GM18508 (cell line): ENCODE data around the gene SLCO4A1.

ENCODE experiments used
- ATAC-seq: cut with Tn5 transposase; IDR thresholded peaks from one replicate; pipeline ENCODE4 v1.9.1; 2021; ENCODE audit warnings: moderate number of reproducible peaks; ENCODE audit not compliant: insufficient read depth, unreplicated experiment

SLCO4A1 gene

DNA sequence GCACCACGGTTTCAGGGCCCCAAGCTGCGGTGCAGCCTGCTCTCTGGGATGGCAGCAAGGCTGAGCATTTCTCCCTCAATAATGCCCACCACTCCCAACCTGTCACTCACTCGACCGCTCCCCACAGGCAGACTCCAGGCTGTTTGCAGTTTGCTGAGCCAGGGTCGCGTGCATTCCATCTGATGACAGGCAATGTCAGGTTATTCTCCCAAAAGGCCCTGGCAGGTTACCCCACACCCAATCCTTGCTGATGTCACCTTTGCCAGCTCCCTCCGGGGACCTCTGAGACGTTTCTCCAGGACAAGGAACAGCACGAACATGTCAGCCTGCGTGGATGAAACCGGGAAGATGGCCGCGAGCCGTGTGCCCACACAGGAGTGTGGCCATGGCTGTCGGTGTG, 7.1 kb upstream of the SLCO4A1 start:
- ATAC-seq = no peak

GRCh38 chr20:62635852-62636251, 6.5 kb upstream of the SLCO4A1 start:
- ATAC-seq = no peak

DNA sequence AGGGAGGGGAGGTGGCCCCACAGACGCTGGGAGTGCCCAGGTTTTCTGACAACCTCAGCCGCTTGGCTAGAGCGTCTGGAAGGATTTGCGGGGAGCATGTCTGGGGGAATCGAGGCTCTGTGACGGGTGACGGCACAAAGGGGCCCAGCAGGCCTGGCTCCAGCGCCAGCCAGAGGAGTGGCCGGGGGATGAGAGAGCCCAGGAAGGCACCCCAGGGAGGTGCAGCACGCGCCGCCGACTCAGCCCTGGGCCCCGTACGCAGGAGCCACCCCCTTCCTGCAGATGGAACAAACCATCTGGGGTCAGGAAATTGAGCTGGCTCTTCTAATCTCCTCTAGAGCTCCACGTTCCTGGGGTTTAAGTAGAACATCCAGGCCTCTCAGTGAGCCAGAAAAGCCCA, 5.9 kb upstream of the SLCO4A1 start:
- no peak for ATAC-seq

- ATAC-seq = no peak
Measured at GRCh38 chr20:62637110-62637509, 5.2 kb upstream of the SLCO4A1 start.

DNA sequence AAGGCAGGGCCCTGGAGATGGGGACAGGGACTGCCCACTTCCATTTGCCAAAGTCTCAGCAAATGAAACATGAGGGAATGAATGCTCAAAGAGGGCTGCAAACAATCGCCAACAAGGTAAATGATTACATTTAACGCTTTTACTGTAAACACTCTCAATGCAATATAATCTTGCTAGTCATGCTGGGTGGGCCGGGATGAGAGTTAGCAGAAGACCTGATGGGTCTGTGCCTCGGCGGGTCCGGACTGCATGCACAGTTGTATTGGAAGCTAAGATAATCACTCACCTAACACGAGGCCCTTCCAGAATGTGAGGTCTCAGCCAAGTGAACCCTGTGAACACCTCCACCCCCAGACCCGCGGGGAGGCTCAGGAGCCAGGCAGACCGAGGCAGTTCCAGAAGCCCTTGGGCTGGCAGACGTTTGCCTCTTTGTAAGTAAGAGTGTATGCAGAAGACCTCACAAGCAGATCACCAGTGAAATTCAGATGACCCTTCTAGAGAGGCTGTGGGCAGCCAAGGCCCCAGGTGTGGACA, 4.7 kb upstream of the SLCO4A1 start:
- no peak for ATAC-seq

- ATAC-seq = no peak
Measured at GRCh38 chr20:62638055-62638570, 4.2 kb upstream of the SLCO4A1 start.

DNA sequence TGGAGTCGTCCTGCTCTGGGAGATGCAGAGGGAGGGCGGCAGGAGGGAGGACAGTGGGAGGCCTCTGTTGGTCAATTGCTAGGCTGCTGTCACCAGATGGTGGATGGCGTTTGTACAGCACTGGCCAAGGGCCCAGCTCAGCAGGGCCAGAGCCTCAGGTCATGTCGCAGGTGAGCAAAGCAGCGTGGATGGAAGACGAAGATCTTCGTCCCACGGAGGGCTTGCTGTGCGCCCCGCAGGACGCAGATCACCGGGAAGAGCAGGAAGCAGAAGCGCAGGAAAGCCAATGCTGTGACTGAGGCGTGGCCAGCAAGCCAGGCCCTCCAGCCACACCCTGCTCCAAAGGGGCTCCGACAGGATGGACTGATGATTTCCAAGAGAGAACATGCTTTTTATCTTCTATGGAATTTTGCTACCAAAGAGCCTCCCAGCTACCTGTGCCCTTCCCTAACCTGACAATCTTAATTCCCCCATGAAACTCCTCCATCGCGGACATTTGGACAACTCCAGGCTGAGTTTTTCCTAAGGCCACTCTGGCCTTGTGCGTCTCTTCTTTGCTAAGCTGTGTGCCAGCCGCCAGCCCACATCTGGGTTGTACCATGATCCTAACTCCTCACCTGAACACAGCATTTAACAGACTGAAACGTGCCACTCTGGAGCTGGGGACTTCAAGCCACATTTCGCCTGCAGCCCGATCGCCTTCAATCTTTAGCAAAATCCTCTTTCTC, 3.5 kb upstream of the SLCO4A1 start:
- no peak for ATAC-seq

DNA sequence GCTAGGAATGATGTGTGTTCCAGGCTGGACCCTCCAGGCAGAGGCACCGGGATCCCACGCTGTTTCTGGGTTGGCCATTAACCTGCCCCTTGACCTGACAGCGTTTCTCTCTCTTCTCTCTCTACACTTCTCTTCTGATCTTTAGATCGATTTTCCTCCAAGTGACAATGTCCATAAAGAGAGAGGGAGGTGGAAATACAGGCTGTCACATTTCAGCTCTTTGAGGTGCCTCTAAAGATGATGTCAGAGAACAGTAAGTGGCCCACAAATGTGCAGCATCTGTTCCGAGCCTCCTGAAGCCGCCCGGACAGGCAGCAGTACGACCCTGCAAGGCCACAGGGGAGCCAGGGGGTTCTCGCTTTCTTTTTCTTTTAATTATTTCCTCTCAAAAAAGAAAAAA, 2.5 kb upstream of the SLCO4A1 start:
- no peak for ATAC-seq

DNA sequence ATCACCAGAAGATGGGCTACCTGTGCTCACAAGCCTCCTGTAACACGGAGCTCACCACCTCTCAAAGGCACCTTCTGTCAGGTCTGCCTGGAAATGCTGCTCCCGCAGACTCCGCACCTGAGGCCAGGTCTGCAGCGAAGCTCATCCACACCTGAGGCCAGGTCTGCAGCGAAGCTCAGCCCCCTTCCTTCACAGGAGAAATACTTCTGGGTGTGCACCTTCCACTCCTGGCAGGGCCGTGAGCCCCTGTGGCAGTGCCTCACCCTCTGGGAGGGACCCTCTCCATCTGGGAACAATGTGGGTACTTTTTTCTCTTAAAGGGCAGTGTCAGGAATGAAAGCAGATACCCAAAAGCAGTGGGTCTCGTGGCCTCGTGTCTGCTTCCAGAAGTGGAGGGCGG, 1.4 kb upstream of the SLCO4A1 start:
- ATAC-seq = no peak

- ATAC-seq = no peak
Measured at GRCh38 chr20:62641321-62642050, 817 bp upstream of the SLCO4A1 start.

DNA sequence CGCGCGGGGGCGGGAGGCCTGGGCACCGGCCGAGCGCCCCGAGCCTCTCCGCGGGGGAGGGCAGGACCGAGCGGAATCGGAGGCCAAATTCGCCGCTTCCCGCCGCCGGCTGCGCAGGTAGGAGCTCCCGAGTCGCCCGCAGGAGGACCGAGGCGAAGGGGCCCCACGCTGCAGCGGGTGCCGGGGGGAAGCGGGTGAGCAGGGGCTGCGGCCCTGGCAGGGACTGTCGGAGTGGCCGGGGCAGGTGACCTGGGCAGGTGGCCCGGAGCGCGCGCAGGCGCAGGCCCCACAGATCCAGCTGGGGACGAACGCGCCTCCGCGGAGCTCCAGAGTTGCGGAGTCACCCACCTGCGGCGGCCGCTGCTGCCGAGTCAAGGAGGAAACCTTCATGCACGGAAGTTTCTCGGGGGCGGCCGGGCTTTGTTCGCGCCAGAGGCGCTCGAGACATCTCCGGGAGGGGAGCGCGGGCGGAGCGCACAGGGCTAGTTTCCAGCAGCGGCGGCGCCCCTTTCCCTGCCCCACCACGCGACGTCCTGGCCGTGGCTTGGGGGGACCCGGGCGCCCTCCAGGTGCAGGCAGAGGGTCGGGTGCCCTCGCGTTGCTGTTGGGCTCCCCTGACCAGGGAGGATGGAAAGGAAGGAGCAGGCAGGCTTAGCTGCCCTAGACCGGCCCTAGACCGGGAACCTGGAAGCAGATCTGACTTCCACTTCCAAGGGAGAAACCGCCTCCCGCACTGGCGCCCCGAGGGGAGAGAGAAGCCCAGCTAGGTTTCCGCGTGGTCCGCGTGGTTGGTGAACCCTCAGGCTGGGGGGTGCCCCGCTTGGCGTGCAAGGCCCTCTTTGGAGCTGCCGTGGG, 590 bp downstream of the SLCO4A1 start:
- ATAC-seq = no peak

GRCh38 chr20:62643521-62644043, 1.3 kb downstream of the SLCO4A1 start:
- ATAC-seq = no peak

GRCh38 chr20:62644044-62644795, 1.9 kb downstream of the SLCO4A1 start:
- no peak for ATAC-seq

DNA sequence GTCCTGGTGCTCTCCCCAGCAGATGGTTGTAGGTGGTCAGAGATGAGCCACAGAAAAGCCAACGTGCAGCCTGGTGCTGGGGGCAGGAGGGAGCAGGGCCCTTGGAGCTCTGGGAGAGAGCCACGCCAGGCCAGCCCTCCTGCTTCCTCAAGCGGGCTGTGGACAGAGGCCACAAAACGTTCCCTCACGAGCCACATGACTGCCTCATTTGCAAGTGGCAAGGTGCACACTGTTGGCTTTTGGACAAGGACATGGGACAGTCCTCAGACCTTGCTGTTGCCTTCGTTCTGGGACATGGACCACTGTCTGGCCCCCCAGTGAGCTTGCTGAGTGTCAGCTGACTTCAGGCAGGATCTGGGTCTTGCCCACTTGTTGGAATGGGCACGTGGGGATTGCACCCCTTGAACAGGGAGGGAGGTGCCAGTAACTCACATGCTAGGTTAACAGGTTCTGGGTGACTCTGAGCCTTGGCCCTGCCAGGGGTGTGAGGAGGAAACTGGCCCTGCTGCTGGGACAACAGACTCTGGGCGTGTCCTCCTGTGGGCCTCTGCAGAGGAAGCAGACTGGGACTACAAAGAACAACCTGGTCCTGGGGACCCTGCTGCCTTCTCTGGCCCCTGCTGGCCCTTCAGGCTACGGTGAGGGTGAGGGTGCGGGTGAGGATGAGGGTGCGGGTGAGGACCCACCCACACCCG, 2.6 kb downstream of the SLCO4A1 start:
- no peak for ATAC-seq

GRCh38 chr20:62645613-62646012, 3.3 kb downstream of the SLCO4A1 start:
- ATAC-seq = no peak

- ATAC-seq = no peak
Measured at GRCh38 chr20:62646851-62647520, 4.7 kb downstream of the SLCO4A1 start.

- ATAC-seq = no peak
Measured at GRCh38 chr20:62647521-62648317, 5.4 kb downstream of the SLCO4A1 start.
